Left lung (tissue), 10 donors: Measurements from ENCODE around the gene SENP6. TPM values are rescaled to one million over a fixed set of nuclear protein-coding genes. Genes with fewer than 3 reads are reported as not detected.
A peak's percentile ranks its signal among the peaks of the same experiment; 100 is the strongest.
"Not testable (repeated sequence)": the region's sequence is repeated elsewhere in the genome, so short reads cannot be mapped to it uniquely, and the experiment has no call there.

Experiments
- ATAC-seq: fragments of 200-7000 bp; cut with Tn5 transposase; one replicate; pipeline ENCODE4 v1.9.1; 2020; ENCODE audit warnings: moderate library complexity
- DNase-seq, 4 donors: peaks; one replicate each; pipeline ENCODE4 v3.0.0-alpha.2; 2013 to 2020
- H3K27ac ChIP-seq, 2 donors: fragments of 200-600 bp; sonication (generic) in 1 of 2; one replicate each; pipeline versions ENCODE4 v1.5.0 to v1.8.0; 2020 to 2021
- H3K27me3 ChIP-seq, 2 donors: fragments of 200-600 bp; sonication (generic) in 1 of 2; one replicate each; pipeline versions ENCODE4 v1.5.0 to v1.8.0; 2020 to 2021
- H3K36me3 ChIP-seq, 2 donors: fragments of 200-600 bp; sonication (generic) in 1 of 2; one replicate each; pipeline versions ENCODE4 v1.5.0 to v1.8.0; 2020 to 2021
- H3K4me1 ChIP-seq, 2 donors: fragments of 200-600 bp; one replicate each; pipeline ENCODE4 v1.8.0; 2021
- H3K4me3 ChIP-seq, 2 donors: fragments of 200-600 bp; sonication (generic) in 1 of 2; one replicate each; pipeline versions ENCODE4 v1.5.0 to v1.8.0; 2020 to 2021; ENCODE audit warnings: mild to moderate bottlenecking in 1 of 2
- H3K9me3 ChIP-seq, 2 donors: fragments of 200-600 bp; sonication (generic) in 1 of 2; one replicate each; pipeline versions ENCODE4 v1.5.0 to v1.8.0; 2020 to 2021
- intact Hi-C, 2 donors: fragments of 100-400 bp; cut with DNase I; formaldehyde crosslinking; loops; one replicate each; pipeline versions ENCODE4 v1.11.2 to v1.14.2; 2022
- polyA plus RNA-seq, 6 donors: library from polyadenylated mRNA; unstranded; fragments of 120-200 nt; gene quantifications; one replicate each; pipeline ENCODE4 v1.2.1, GENCODE V29; 2013; ENCODE audit not compliant: insufficient read length in 6 of 6
- total RNA-seq, 2 donors: library from RNA; stranded (reverse); fragmentation: NEBNext Ultra II Directional; extraction: Animal tissue kit (Norgen Biotek cat#: 25700); gene quantifications; one replicate each; pipeline ENCODE4 v1.2.1, GENCODE V29; 2021
- TF ChIP-seq, protein P1 (sequence below), 2 donors: fragments of 200-600 bp; sonication (generic) in 1 of 2; IDR thresholded peaks; one replicate each; pipeline versions ENCODE4 v1.5.0 to v1.8.0; 2021; ENCODE audit warnings: antibody characterized with exemption in 2 of 2
- donor health status: DM: no; HTN: yes; CAD: no.
- donor health status: DM: no; HTN: no; CAD: no.

Gene SENP6
- total and polyA plus RNA-seq, 8 donors: 72.8 to 185 (median 163) TPM

DNA sequence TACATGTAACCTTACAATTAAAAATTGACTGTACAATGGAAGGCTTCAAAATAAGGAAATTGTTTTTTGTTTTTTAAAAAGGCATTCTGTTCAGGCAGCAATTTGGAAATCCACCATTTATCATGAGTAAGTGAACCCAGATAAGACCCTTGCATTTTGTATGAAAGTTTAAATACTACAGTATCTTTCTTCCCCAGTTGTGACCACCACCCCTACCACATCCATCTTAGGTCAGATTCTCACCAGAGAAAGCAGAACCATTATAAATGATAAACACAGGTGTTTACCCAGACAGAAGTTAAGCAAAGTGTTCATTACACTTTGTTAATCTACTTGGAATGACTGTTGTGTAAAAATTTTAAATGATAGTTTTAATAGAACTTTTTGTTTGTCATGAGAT is 20.2 kb downstream of the SENP6 start:
- H3K4me3 ChIP-seq: no peak overlapping the region
- intact Hi-C loops: no loop called here
- no peak overlapping the region for H3K27ac ChIP-seq
- DNase-seq: no peak
- H3K27me3 ChIP-seq: no peaks in the 10 kb centered on the region
- peaks cover 0 to 22% of the 10 kb centered on the region in 2 donors for H3K36me3 ChIP-seq
- TF ChIP-seq, protein P1, sequence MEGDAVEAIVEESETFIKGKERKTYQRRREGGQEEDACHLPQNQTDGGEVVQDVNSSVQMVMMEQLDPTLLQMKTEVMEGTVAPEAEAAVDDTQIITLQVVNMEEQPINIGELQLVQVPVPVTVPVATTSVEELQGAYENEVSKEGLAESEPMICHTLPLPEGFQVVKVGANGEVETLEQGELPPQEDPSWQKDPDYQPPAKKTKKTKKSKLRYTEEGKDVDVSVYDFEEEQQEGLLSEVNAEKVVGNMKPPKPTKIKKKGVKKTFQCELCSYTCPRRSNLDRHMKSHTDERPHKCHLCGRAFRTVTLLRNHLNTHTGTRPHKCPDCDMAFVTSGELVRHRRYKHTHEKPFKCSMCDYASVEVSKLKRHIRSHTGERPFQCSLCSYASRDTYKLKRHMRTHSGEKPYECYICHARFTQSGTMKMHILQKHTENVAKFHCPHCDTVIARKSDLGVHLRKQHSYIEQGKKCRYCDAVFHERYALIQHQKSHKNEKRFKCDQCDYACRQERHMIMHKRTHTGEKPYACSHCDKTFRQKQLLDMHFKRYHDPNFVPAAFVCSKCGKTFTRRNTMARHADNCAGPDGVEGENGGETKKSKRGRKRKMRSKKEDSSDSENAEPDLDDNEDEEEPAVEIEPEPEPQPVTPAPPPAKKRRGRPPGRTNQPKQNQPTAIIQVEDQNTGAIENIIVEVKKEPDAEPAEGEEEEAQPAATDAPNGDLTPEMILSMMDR (IDR thresholded peaks at IDR 0.05): no peak
- H3K9me3 ChIP-seq: no peaks in the 10 kb centered on the region
- H3K4me1 ChIP-seq: peaks cover 0 to 35% of the 10 kb centered on the region in 2 donors
- ATAC-seq: no peak

DNA sequence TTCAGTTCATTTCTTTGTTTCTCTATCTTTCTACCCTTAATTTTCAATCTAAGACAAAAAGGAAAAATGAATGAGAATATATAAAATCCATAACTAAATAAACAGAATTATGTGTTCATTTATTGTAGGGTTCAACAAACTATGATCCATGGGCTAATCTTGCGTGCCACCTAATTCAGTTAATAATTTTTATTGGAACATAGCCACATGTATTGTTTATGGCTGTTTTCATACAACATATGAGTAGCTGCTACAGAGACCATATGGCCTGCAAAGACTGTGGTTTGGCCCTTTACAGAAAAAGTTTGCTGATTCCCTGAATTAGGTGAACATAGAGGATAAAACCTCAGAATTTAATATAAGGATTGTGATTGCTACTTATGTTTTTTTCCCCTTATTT is 21.8 kb downstream of the SENP6 start:
- Histone ChIP-seq H3K27ac (no peak overlapping the region), H3K9me3 (no peaks in the 10 kb centered on the region), H3K27me3 (no peaks in the 10 kb centered on the region), H3K4me1 (peaks cover 0 to 35% of the 10 kb centered on the region in 2 donors), H3K36me3 (peaks cover 0 to 32% of the 10 kb centered on the region in 2 donors), H3K4me3 (no peak overlapping the region)
- ATAC-seq (no peak), DNase-seq (peak in 1 of 4 donors; percentile 17)
- intact Hi-C loops: no loop called here
- TF ChIP-seq, protein P1 (IDR thresholded peaks at IDR 0.05): no peak

DNA sequence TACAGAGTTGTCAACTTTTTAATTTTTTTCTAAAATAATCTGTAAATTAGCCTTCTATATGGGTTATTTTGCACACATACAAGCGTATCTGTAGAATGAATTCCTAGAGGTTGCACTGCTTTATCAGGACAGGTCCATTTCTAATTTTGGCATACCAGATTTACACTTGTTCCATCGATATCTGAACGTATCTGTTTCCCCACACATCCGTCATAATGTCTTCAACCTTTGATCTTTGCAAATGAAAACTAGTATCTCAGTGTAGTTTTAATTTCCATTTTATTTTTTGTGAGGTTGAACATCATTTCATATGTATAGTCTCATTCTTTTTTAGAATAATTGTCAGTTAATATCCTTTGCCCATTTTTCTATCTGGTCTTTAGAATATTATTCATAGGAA is 22.7 kb downstream of the SENP6 start:
- Histone ChIP-seq H3K36me3 (peaks cover 0 to 32% of the 10 kb centered on the region in 2 donors), H3K27ac (no peak overlapping the region), H3K4me3 (no peak overlapping the region), H3K9me3 (no peaks in the 10 kb centered on the region), H3K27me3 (no peaks in the 10 kb centered on the region), H3K4me1 (peaks cover 0 to 27% of the 10 kb centered on the region in 2 donors)
- ATAC-seq (no peak), DNase-seq (no peak)
- TF ChIP-seq, protein P1 (IDR thresholded peaks at IDR 0.05): no peak
- intact Hi-C loops: no loop called here

DNA sequence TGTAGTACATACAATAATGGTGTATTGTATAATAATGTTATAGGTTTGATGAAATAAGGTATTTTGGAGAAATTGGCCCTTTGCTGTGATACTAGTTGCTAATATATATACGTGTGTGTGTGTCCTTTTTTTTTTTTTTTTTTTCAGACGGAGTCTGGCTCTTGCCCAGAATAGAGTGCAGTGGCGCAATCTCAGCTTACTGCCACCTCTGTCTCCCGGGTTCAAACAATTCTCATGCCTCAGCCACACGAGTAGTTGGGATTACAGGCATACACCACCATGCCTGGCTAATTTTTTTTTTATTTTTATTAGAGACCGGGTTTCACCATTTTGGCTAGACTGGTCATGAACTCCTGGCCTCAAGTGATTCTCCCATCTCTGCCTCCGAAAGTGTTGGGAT is 23.3 kb downstream of the SENP6 start:
- Histone ChIP-seq H3K9me3 (no peaks in the 10 kb centered on the region), H3K4me1 (peaks cover 0 to 20% of the 10 kb centered on the region in 2 donors), H3K27me3 (no peaks in the 10 kb centered on the region), H3K4me3 (no peak overlapping the region), H3K27ac (no peak overlapping the region), H3K36me3 (peaks cover 0 to 32% of the 10 kb centered on the region in 2 donors)
- TF ChIP-seq, protein P1 (IDR thresholded peaks at IDR 0.05): no peak
- peak in 1 of 4 donors; percentile 29 for DNase-seq
- intact Hi-C loops: no loop called here
- ATAC-seq: no peak

DNA sequence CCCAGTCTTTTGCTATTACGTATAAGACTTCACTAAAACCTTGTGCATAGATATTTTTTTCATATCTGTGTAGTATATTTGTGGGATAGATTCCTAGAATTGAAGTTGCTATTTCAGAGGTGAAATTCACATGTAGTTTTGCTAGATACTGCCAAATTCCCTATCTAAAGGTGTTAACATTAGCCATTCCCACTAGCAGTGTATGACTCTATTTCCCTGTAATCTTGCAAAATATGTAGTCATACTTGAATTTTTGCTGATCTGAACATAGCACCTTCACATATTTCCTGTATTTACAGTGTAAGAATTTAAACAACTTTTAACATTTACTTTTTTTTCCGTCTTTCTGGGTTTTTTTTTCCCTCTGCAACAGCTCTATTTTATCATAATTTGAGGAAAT is 24.9 kb downstream of the SENP6 start:
- ATAC-seq: no peak
- no peak for DNase-seq
- Histone ChIP-seq H3K4me3 (no peak overlapping the region), H3K9me3 (no peaks in the 10 kb centered on the region), H3K36me3 (peaks cover 0 to 32% of the 10 kb centered on the region in 2 donors), H3K4me1 (peaks cover 0 to 4% of the 10 kb centered on the region in 2 donors), H3K27ac (no peak overlapping the region), H3K27me3 (no peaks in the 10 kb centered on the region)
- intact Hi-C loops: no loop called here
- TF ChIP-seq, protein P1 (IDR thresholded peaks at IDR 0.05): no peak

DNA sequence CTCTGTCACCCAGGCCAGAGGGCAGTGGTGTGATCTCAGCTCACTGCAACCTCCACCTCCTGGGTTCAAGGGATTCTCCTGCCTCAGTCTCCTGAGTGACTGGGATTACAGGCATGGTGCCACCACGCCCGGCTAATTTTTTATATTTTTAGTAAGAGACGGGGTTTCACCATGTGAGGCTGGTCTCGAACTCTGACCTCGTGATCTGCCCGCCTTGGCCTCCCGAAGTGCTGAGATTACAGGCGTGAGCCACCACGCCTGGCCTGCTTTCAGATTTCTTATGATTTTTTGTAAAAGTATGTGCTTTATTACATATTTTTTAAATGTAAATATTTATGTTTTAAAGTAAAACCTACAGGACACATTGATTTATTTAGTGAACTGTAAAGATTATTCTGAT is 26.0 kb downstream of the SENP6 start:
- H3K9me3 ChIP-seq, H3K4me3 ChIP-seq, H3K4me1 ChIP-seq, DNase-seq, H3K27me3 ChIP-seq, ATAC-seq, H3K27ac ChIP-seq, intact Hi-C loops: not testable (repeated sequence)
- H3K36me3 ChIP-seq: peaks cover 0 to 32% of the 10 kb centered on the region in 2 donors
